K562 (cell line): Measurements from ENCODE around the gene CAMK1D. TPM values are rescaled to one million over a fixed set of nuclear protein-coding genes. Genes with fewer than 3 reads are reported as not detected.

Source experiments
- ATAC-seq: fragments of 200-7000 bp; cut with Tn5 transposase; 3 replicates; pipeline ENCODE4 v1.9.1; 2020; ENCODE audit warnings: moderate library complexity
- BruUV-seq: library from RNA; stranded (reverse); fragments of 400-500 nt; replicated peaks from 2 replicates; lab custom pipeline; 2021; lab: Mats Ljungman, UMichigan
- CTCF ChIA-PET: fragments of 300-600 bp; formaldehyde crosslinking; extraction: SDS; loops from one replicate; lab custom pipeline; 2021; ENCODE audit warnings: low intra/inter-chr PET ratio; lab: Yijun Ruan, JAX
- POLR2A ChIA-PET: fragments of 300-600, 350-650 bp; sonication (Branson Sonifier 250); formaldehyde crosslinking; extraction: SDS; loops from one replicate; lab custom pipeline; 2021; ENCODE audit warnings: antibody characterized with exemption, inconsistent platforms; lab: Yijun Ruan, JAX
- DNase-seq, 4 experiments: peaks; one replicate each; pipeline versions ENCODE4 v3.0.0 to v3.0.0-alpha.2; 2011 to 2018; ENCODE audit warnings: low spot score in 3 of 4, mixed read lengths in 3 of 4; ENCODE audit errors: extremely low read depth in 1 of 4
- FAIRE-seq: peaks from 2 replicates; lab custom pipeline; 2011; peaks lifted over from hg19 to GRCh38; lab: Jason Lieb, UNC
- H2AFZ ChIP-seq: 2 replicates; pipeline ENCODE4 v1.6.0; 2011; ENCODE audit warnings: low read depth, low read length, control low read depth, inconsistent platforms
- H3K27ac ChIP-seq: fragments of 200-600 bp; 3 replicates; pipeline ENCODE4 v1.8.0; 2011; ENCODE audit warnings: low read depth, mild to moderate bottlenecking, control low read depth, inconsistent platforms, low read length, moderate library complexity, mixed read lengths; ENCODE audit errors: extremely low read depth
- H3K27me3 ChIP-seq, 2 experiments: fragments of 300-600 bp in 1 of 2; 2 replicates in 1 of 2; 3 replicates in 1 of 2; pipeline versions ENCODE4 v1.6.0 to v1.8.0; 2011; ENCODE audit warnings: inconsistent platforms in 2 of 2, low read length in 2 of 2, mild to moderate bottlenecking in 1 of 2, mixed read lengths in 1 of 2, moderate library complexity in 1 of 2; ENCODE audit not compliant: control insufficient read depth in 2 of 2, insufficient read depth in 2 of 2
- H3K36me3 ChIP-seq: fragments of 300-600 bp; 3 replicates; pipeline ENCODE4 v1.8.0; 2011; ENCODE audit warnings: mild to moderate bottlenecking, low read length, inconsistent platforms; ENCODE audit not compliant: control insufficient read depth, insufficient read depth
- H3K4me1 ChIP-seq, 2 experiments: fragments of 200-600 bp in 1 of 2; replicated peaks in 1 of 2; 2 replicates in 1 of 2; 3 replicates in 1 of 2; pipeline versions ENCODE4 v1.5.1 to v1.8.0; 2011; ENCODE audit warnings: inconsistent platforms in 2 of 2, low read length in 2 of 2, mild to moderate bottlenecking in 1 of 2, mixed read lengths in 1 of 2, moderate library complexity in 1 of 2; ENCODE audit not compliant: control insufficient read depth in 2 of 2, insufficient read depth in 2 of 2
- H3K4me2 ChIP-seq: 2 replicates; pipeline ENCODE4 v1.6.1; 2011; ENCODE audit warnings: low read length, control low read depth, inconsistent platforms, mixed read lengths; ENCODE audit not compliant: insufficient read depth
- H3K4me3 ChIP-seq: fragments of 200-600 bp; sonication (generic), shearing (Covaris generic); 2 replicates; pipeline ENCODE4 v1.5.1; 2016; ENCODE audit warnings: control low read depth, inconsistent platforms
- H3K79me2 ChIP-seq: fragments of 200-600 bp; 3 replicates; pipeline ENCODE4 v1.8.0; 2011; ENCODE audit warnings: low read length, inconsistent platforms; ENCODE audit not compliant: control insufficient read depth, insufficient read depth
- H3K9ac ChIP-seq, 2 experiments: 2 replicates each; pipeline versions ENCODE4 v1.6.0 to v1.6.1; 2011; ENCODE audit warnings: low read depth in 2 of 2, low read length in 2 of 2, control low read depth in 1 of 2, inconsistent platforms in 1 of 2, mild to moderate bottlenecking in 1 of 2, mixed read lengths in 1 of 2; ENCODE audit not compliant: insufficient read depth in 1 of 2
- H3K9me1 ChIP-seq: one replicate; pipeline ENCODE4 v1.6.0; 2011; ENCODE audit warnings: inconsistent platforms, mild to moderate bottlenecking, low read length, moderate library complexity; ENCODE audit not compliant: control insufficient read depth, insufficient read depth
- H3K9me3 ChIP-seq: replicated peaks from 2 replicates; pipeline ENCODE4 v1.5.1; 2011; ENCODE audit warnings: low read depth, low read length, inconsistent platforms; ENCODE audit not compliant: control insufficient read depth, insufficient read depth
- H4K20me1 ChIP-seq: replicated peaks from 2 replicates; pipeline ENCODE4 v1.6.1; 2011; ENCODE audit warnings: low read length, inconsistent platforms, mixed read lengths; ENCODE audit not compliant: control insufficient read depth, insufficient read depth
- ARHGAP35 ChIP-seq: fragments of 450-650 bp; IDR thresholded peaks from 2 replicates; pipeline ENCODE4 v1.6.1; 2018; ENCODE audit not compliant: partially characterized antibody
- DACH1 ChIP-seq: fragments of 450-650 bp; IDR thresholded peaks from 2 replicates; pipeline ENCODE4 v1.6.1; 2018; ENCODE audit not compliant: partially characterized antibody
- GTF2A2 ChIP-seq: IDR thresholded peaks from 2 replicates; pipeline ENCODE4 v1.6.1; 2016; ENCODE audit warnings: mild to moderate bottlenecking, missing genetic modification characterization, missing compliant biosample characterization
- IFI16 ChIP-seq: fragments of 250-450 bp; sonication (Bioruptor Pico); IDR thresholded peaks from 2 replicates; pipeline ENCODE4 v2.1.2; 2022; ENCODE audit warnings: mild to moderate bottlenecking, inconsistent platforms
- JUND ChIP-seq, 2 experiments: IDR thresholded peaks; 2 replicates in 1 of 2; 3 replicates in 1 of 2; pipeline ENCODE4 v1.6.1; 2011; ENCODE audit warnings: borderline replicate concordance in 2 of 2, low read depth in 2 of 2, low read length in 2 of 2, improper control_type of control experiment in 1 of 2, missing biosample characterization in 1 of 2, missing genetic modification characterization in 1 of 2, missing genetic modification reagents in 1 of 2
- MAZ ChIP-seq, 2 experiments: fragments of 450-650 bp in 1 of 2; sonication (generic) in 1 of 2; formaldehyde crosslinking; IDR thresholded peaks in 1 of 2; conservative IDR thresholded peaks in 1 of 2; 2 replicates each; pipeline versions ENCODE4 v1.4.0 to v1.5.0; 2020; ENCODE audit warnings: mild to moderate bottlenecking in 1 of 2, missing genetic modification reagents in 1 of 2
- PYGO2 ChIP-seq: fragments of 450-650 bp; IDR thresholded peaks from 2 replicates; pipeline ENCODE4 v1.6.1; 2016; ENCODE audit warnings: mild to moderate bottlenecking, missing genetic modification characterization, moderate library complexity, missing compliant biosample characterization
- SIX5 ChIP-seq, 2 experiments: IDR thresholded peaks; 2 replicates each; pipeline ENCODE4 v1.6.1; 2011; ENCODE audit warnings: low read length in 2 of 2, borderline replicate concordance in 1 of 2, low read depth in 1 of 2, mild to moderate bottlenecking in 1 of 2, moderate library complexity in 1 of 2; ENCODE audit not compliant: insufficient read depth in 1 of 2
- SRSF9 ChIP-seq: fragments of 200-400 bp; formaldehyde crosslinking; IDR thresholded peaks from 2 replicates; pipeline ENCODE4 v1.6.1; 2017; ENCODE audit warnings: low read depth, low read length, borderline replicate concordance
- ZNF197 ChIP-seq: fragments of 200-800 bp; sonication (Bioruptor generic); IDR thresholded peaks from 2 replicates; pipeline ENCODE4 v1.6.1; 2016; ENCODE audit warnings: low read depth, missing genetic modification characterization, missing compliant biosample characterization
- WGBS: fragments of 100-300 bp; shearing (Covaris generic); methylation state at CpG from one replicate; pipeline ENCODE4 v1.1.6; 2016; ENCODE audit warnings: low coverage, mixed read lengths; ENCODE audit not compliant: insufficient coverage; ENCODE audit errors: missing lambda C conversion rate; 5-methylcytosine and 5-hydroxymethylcytosine counted together
- in situ Hi-C: fragments of 300-500 bp; cut with MboI; formaldehyde crosslinking; loops from 4 replicates; pipeline ENCODE4 v1.15.0; 2018; ENCODE audit warnings: inconsistent platforms, mixed read lengths
- intact Hi-C: fragments of 100-400 bp; cut with micrococcal nuclease; formaldehyde crosslinking; loops from 2 replicates; pipeline ENCODE4 v1.14.2; 2022
- polyA plus RNA-seq, 8 experiments: library from polyadenylated mRNA; depleted of rRNA in 4 of 8; stranded (reverse) in 5 of 8; unstranded in 3 of 8; fragments of >200 nt; fragmentation: Nextera tagmentation in 2 of 8; fragmentation: Illumina TruSeq in 1 of 8; extraction: Ambion mirVana in 2 of 8; extraction: Trizol in 1 of 8; gene quantifications; 2 replicates each; pipeline versions ENCODE4 v1.2.1 to v1.2.3, GENCODE V29; 2011 to 2014; ENCODE audit warnings: inconsistent platforms in 1 of 8, missing spikeins in 1 of 8
- total RNA-seq, 7 experiments: library from RNA; depleted of rRNA in 6 of 7; stranded (reverse); fragments of >200 nt in 6 of 7; fragmentation: Illumina TruSeq in 2 of 7; extraction: Trizol in 2 of 7; gene quantifications; 2 replicates each; pipeline versions ENCODE4 v1.2.1 to v1.2.3, GENCODE V29; 2011 to 2021; ENCODE audit warnings: low replicate concordance in 1 of 7
- TF ChIP-seq, protein P1 (sequence below): IDR thresholded peaks from 2 replicates; pipeline ENCODE4 v1.6.1; 2016; ENCODE audit warnings: missing genetic modification characterization, missing compliant biosample characterization
- TF ChIP-seq, protein P2 (sequence below), 3 experiments: fragments of 200-800 bp in 1 of 3; sonication (Bioruptor generic) in 1 of 3; sonication (generic) in 1 of 3; formaldehyde crosslinking in 1 of 3; IDR thresholded peaks; 2 replicates each; pipeline versions ENCODE4 v1.6.1 to v1.8.0; 2016 to 2022; ENCODE audit warnings: mild to moderate bottlenecking in 2 of 3, missing compliant biosample characterization in 2 of 3, missing genetic modification characterization in 2 of 3, missing genetic modification reagents in 1 of 3
- TF ChIP-seq, protein P3 (sequence below), 2 experiments: IDR thresholded peaks; 2 replicates each; pipeline ENCODE4 v1.6.1; 2011; ENCODE audit warnings: borderline replicate concordance in 1 of 2, control low read depth in 1 of 2, low read depth in 1 of 2, low read length in 1 of 2, mild to moderate bottlenecking in 1 of 2, mixed read lengths in 1 of 2, moderate library complexity in 1 of 2; ENCODE audit not compliant: insufficient read depth in 1 of 2, insufficient read length in 1 of 2, poor library complexity in 1 of 2, severe bottlenecking in 1 of 2; ENCODE audit errors: extremely low read depth in 1 of 2
- TF ChIP-seq, protein P4 (sequence below): IDR thresholded peaks from 2 replicates; pipeline ENCODE4 v1.6.1; 2014; ENCODE audit warnings: antibody characterized with exemption

Gene CAMK1D
- total and polyA plus RNA-seq, 9 of the 15 experiments (the other 6 are each of a cell fraction or from before 2014, with no cell fraction given), result 0.12 to 0.24 (median 0.20) TPM; not detected in 5

DNA sequence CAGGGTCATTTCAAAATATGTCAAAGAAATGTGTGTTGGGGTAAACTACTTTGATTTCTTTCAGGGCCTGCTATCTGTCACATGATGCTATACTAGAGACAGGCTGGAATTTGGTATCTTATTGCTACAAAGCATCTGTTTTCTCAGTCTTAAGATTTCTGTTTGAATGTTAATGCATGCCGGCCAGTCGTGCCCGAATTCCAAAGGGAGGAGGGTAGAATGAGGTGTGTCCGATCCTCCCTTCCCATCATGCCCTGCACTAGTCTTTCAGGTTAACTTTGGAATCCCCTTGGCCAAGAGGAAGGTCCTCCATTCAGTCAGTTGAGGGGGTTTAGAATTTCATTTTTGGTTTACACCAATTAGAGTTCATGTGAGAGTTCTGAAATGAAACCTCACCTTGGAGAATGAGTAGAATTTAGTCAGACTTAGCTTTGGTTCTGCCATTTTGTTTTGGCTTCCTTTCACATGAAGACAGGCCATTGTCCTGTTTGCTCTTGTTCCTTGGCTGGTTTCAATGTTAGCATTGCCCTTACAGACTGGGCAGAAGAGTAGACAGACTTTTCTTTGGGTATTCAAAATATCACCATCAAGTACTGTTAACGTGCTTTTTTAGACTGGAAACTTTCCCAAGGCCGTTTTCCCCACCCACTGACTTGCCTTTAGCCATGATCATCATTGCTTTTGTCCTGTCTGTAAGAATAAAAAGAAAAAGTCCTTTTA is 95.8 kb downstream of the CAMK1D start:
- H3K4me3 ChIP-seq, result no peak overlapping the region
- H3K27ac ChIP-seq, result no peak overlapping the region
- 0 out of 2 replicates have a peak overlapping the region, but pooled peaks have one; percentile 27 for H2AFZ ChIP-seq
- H3K27me3 ChIP-seq, result no peaks in the 10 kb centered on the region; a peak in 1 of 5 replicates
- H3K36me3 ChIP-seq, result no peaks in the 10 kb centered on the region
- no peak overlapping the region for H3K9ac ChIP-seq
- no peaks in the 10 kb centered on the region for H3K4me1 ChIP-seq
- H3K4me2 ChIP-seq, result no peak overlapping the region
- in situ Hi-C loops, result no loop called here
- intact Hi-C loops, result no loop called here
- no peaks in the 10 kb centered on the region for H4K20me1 ChIP-seq
- no peaks in the 10 kb centered on the region for H3K79me2 ChIP-seq
- 8% methylated on average over 6 of the region's 6 CpGs for WGBS
- no TSS peak for BruUV-seq
- DNase-seq, result no peak
- CTCF ChIA-PET, result no interaction called here
- H3K9me1 ChIP-seq, result no peaks in the 10 kb centered on the region
- POLR2A ChIA-PET, result no interaction called here
- FAIRE-seq, result no peak
- no peak for ATAC-seq
- H3K9me3 ChIP-seq, result no peaks in the 10 kb centered on the region
- no peak for TF ChIP-seq JUND (IDR thresholded peaks at IDR 0.05; ENCODE audit: borderline replicate concordance, low read depth, low read length)
- TF ChIP-seq JUND (tag; IDR thresholded peaks at IDR 0.05; ENCODE audit: borderline replicate concordance, low read depth, low read length), result no peak
- TF ChIP-seq MAZ (CRISPR knock-in tag; conservative IDR thresholded peaks at IDR 0.05 in 1 of 2, IDR thresholded peaks at IDR 0.05 in 1 of 2), result no peak
- TF ChIP-seq IFI16 (CRISPR knock-in tag), result no peak
- TF ChIP-seq PYGO2 (tag), result 0 out of 2 replicates have a peak, but pooled peaks have one; percentile 42
- no peak for TF ChIP-seq SRSF9
- no peak for TF ChIP-seq SIX5 (IDR thresholded peaks at IDR 0.05; ENCODE audit: borderline replicate concordance in 1 of 2, insufficient read depth in 1 of 2, low read depth in 1 of 2, low read length in 2 of 2)
- TF ChIP-seq DACH1, result no peak
- TF ChIP-seq, protein P1, sequence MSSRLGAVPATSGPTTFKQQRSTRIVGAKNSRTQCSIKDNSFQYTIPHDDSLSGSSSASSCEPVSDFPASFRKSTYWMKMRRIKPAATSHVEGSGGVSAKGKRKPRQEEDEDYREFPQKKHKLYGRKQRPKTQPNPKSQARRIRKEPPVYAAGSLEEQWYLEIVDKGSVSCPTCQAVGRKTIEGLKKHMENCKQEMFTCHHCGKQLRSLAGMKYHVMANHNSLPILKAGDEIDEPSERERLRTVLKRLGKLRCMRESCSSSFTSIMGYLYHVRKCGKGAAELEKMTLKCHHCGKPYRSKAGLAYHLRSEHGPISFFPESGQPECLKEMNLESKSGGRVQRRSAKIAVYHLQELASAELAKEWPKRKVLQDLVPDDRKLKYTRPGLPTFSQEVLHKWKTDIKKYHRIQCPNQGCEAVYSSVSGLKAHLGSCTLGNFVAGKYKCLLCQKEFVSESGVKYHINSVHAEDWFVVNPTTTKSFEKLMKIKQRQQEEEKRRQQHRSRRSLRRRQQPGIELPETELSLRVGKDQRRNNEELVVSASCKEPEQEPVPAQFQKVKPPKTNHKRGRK (tag), result no peak
- no peak for TF ChIP-seq ZNF197 (CRISPR knock-in tag)
- TF ChIP-seq, protein P2, sequence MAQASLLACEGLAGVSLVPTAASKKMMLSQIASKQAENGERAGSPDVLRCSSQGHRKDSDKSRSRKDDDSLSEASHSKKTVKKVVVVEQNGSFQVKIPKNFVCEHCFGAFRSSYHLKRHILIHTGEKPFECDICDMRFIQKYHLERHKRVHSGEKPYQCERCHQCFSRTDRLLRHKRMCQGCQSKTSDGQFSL (CRISPR knock-in tag; IDR thresholded peaks at IDR 0.05), result no peak
- TF ChIP-seq, protein P2 (tag; IDR thresholded peaks at IDR 0.05), result peak in 1 of 2 experiments; percentile 67; a peak in 1 of 4 replicates
- TF ChIP-seq, protein P3, sequence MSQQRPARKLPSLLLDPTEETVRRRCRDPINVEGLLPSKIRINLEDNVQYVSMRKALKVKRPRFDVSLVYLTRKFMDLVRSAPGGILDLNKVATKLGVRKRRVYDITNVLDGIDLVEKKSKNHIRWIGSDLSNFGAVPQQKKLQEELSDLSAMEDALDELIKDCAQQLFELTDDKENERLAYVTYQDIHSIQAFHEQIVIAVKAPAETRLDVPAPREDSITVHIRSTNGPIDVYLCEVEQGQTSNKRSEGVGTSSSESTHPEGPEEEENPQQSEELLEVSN (IDR thresholded peaks at IDR 0.05; ENCODE audit: borderline replicate concordance in 1 of 2, extremely low read depth in 1 of 2, insufficient read depth in 1 of 2, insufficient read length in 1 of 2, low read depth in 1 of 2, low read length in 1 of 2, poor library complexity in 1 of 2, severe bottlenecking in 1 of 2), result no peak
- TF ChIP-seq GTF2A2 (tag), result peak; percentile 31; the same call in 1 of the 2 replicates
- TF ChIP-seq ARHGAP35, result no peak
- TF ChIP-seq, protein P4, sequence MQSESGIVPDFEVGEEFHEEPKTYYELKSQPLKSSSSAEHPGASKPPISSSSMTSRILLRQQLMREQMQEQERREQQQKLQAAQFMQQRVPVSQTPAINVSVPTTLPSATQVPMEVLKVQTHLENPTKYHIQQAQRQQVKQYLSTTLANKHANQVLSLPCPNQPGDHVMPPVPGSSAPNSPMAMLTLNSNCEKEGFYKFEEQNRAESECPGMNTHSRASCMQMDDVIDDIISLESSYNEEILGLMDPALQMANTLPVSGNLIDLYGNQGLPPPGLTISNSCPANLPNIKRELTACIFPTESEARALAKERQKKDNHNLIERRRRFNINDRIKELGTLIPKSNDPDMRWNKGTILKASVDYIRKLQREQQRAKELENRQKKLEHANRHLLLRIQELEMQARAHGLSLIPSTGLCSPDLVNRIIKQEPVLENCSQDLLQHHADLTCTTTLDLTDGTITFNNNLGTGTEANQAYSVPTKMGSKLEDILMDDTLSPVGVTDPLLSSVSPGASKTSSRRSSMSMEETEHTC, result no peak
